Measurements from ENCODE around the gene SNTB2. TPM values are rescaled to one million over a fixed set of nuclear protein-coding genes. Genes with fewer than 3 reads are reported as not detected.

SNTB2 gene
- polyA plus RNA-seq, 3 donors, result 1.2 to 6.0 (median 5.0) TPM

- Mint-ChIP-seq H3K4me1 (no peaks in the 10 kb centered on the region), H3K27ac (peak overlapping the region in 1 of 7 donors; percentile 55), H3K9me3 (no peaks in the 10 kb centered on the region), H3K4me3 (no peak overlapping the region), H3K36me3 (peaks cover 68 to 86% of the 10 kb centered on the region in 2 donors), H3K27me3 (ENCODE audit: low read depth in 3 of 3) (peaks cover 0 to 1% (median 0%) of the 10 kb centered on the region in 3 donors)
- no peak for DNase-seq
- Histone ChIP-seq H3K27me3 (ENCODE audit: control insufficient read depth in 2 of 2, insufficient read depth in 2 of 2, low read length in 2 of 2) (no peaks in the 10 kb centered on the region), H3K36me3 (replicated peaks in 1 of 2; ENCODE audit: control insufficient read depth in 1 of 2, insufficient read depth in 2 of 2, low read length in 2 of 2) (peaks cover 65 to 94% of the 10 kb centered on the region in 2 donors), H3K9me3 (replicated peaks in 1 of 2; ENCODE audit: control insufficient read depth in 1 of 2, insufficient read depth in 1 of 2, low read length in 2 of 2) (no peaks in the 10 kb centered on the region), H4K20me1 (ENCODE audit: insufficient read depth, low read length) (no peaks in the 10 kb centered on the region), H3K4me2 (replicated peaks; ENCODE audit: extremely low read depth, low read length, poor library complexity, severe bottlenecking) (no peak overlapping the region), H3K27ac (ENCODE audit: low read depth in 1 of 2, low read length in 2 of 2) (no peak overlapping the region), H3K79me2 (ENCODE audit: insufficient read depth, low read length) (peaks cover 3% of the 10 kb centered on the region), H3K4me3 (replicated peaks in 1 of 3; ENCODE audit: low read depth in 2 of 3, low read length in 3 of 3) (no peak overlapping the region), H3K9ac (ENCODE audit: insufficient read depth, low read length, poor library complexity, severe bottlenecking) (no peak overlapping the region), H2AFZ (ENCODE audit: insufficient read depth, low read depth, low read length, poor library complexity, severe bottlenecking) (no peak overlapping the region), H3K4me1 (ENCODE audit: control insufficient read depth in 1 of 2, insufficient read depth in 2 of 2, low read length in 2 of 2) (no peaks in the 10 kb centered on the region)
- intact Hi-C loops (cut with micrococcal nuclease), result no loop called here
- WGBS (ENCODE audit: insufficient coverage), result 91% methylated on average over 3 of the region's 5 CpGs
- TF ChIP-seq, protein P1, sequence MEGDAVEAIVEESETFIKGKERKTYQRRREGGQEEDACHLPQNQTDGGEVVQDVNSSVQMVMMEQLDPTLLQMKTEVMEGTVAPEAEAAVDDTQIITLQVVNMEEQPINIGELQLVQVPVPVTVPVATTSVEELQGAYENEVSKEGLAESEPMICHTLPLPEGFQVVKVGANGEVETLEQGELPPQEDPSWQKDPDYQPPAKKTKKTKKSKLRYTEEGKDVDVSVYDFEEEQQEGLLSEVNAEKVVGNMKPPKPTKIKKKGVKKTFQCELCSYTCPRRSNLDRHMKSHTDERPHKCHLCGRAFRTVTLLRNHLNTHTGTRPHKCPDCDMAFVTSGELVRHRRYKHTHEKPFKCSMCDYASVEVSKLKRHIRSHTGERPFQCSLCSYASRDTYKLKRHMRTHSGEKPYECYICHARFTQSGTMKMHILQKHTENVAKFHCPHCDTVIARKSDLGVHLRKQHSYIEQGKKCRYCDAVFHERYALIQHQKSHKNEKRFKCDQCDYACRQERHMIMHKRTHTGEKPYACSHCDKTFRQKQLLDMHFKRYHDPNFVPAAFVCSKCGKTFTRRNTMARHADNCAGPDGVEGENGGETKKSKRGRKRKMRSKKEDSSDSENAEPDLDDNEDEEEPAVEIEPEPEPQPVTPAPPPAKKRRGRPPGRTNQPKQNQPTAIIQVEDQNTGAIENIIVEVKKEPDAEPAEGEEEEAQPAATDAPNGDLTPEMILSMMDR (IDR thresholded peaks at IDR 0.05), result no peak
Observed at GRCh38 chr16:69141014-69141413, 46.0 kb upstream of the SNTB2 start.

- Mint-ChIP-seq H3K4me3 (no peak overlapping the region), H3K9me3 (peaks cover 0 to 3% (median 0%) of the 10 kb centered on the region in 7 donors), H3K4me1 (no peaks in the 10 kb centered on the region), H3K27me3 (ENCODE audit: low read depth in 3 of 3) (peaks cover 0 to 1% (median 0%) of the 10 kb centered on the region in 3 donors), H3K36me3 (peaks cover 71 to 92% of the 10 kb centered on the region in 2 donors), H3K27ac (no peak overlapping the region)
- Histone ChIP-seq H4K20me1 (ENCODE audit: insufficient read depth, low read length) (no peaks in the 10 kb centered on the region), H3K4me2 (replicated peaks; ENCODE audit: extremely low read depth, low read length, poor library complexity, severe bottlenecking) (no peak overlapping the region), H3K36me3 (replicated peaks in 1 of 2; ENCODE audit: control insufficient read depth in 1 of 2, insufficient read depth in 2 of 2, low read length in 2 of 2) (peaks cover 64 to 90% of the 10 kb centered on the region in 2 donors), H3K9ac (ENCODE audit: insufficient read depth, low read length, poor library complexity, severe bottlenecking) (no peak overlapping the region), H3K79me2 (ENCODE audit: insufficient read depth, low read length) (no peaks in the 10 kb centered on the region), H3K27me3 (ENCODE audit: control insufficient read depth in 2 of 2, insufficient read depth in 2 of 2, low read length in 2 of 2) (no peaks in the 10 kb centered on the region), H2AFZ (ENCODE audit: insufficient read depth, low read depth, low read length, poor library complexity, severe bottlenecking) (no peak overlapping the region), H3K27ac (ENCODE audit: low read depth in 1 of 2, low read length in 2 of 2) (no peak overlapping the region), H3K9me3 (replicated peaks in 1 of 2; ENCODE audit: control insufficient read depth in 1 of 2, insufficient read depth in 1 of 2, low read length in 2 of 2) (no peaks in the 10 kb centered on the region), H3K4me1 (ENCODE audit: control insufficient read depth in 1 of 2, insufficient read depth in 2 of 2, low read length in 2 of 2) (no peaks in the 10 kb centered on the region), H3K4me3 (replicated peaks in 1 of 3; ENCODE audit: low read depth in 2 of 3, low read length in 3 of 3) (no peak overlapping the region)
- TF ChIP-seq, protein P1 (IDR thresholded peaks at IDR 0.05), result no peak
- no peak for DNase-seq
- intact Hi-C loops (cut with micrococcal nuclease), result no loop called here
- WGBS (ENCODE audit: insufficient coverage), result 100% methylated on average over 1 of the region's 4 CpGs
Observed at GRCh38 chr16:69141936-69142335, 45.0 kb upstream of the SNTB2 start.
